HepG2 (cell line): ENCODE results near the gene PLCG2. TPM values are rescaled to one million over a fixed set of nuclear protein-coding genes. Genes with fewer than 3 reads are reported as not detected.

Experiments
- ATF2 ChIP-seq: sonication (generic); formaldehyde crosslinking; IDR thresholded peaks from 2 replicates; pipeline ENCODE4 v1.4.0; 2020; ENCODE audit warnings: missing genetic modification reagents
- ATF4 ChIP-seq, 2 experiments: fragments of 450-650 bp in 1 of 2; sonication (generic) in 1 of 2; formaldehyde crosslinking; IDR thresholded peaks; 2 replicates each; pipeline versions ENCODE4 v1.5.0 to v1.8.0; 2020 to 2022; ENCODE audit warnings: mild to moderate bottlenecking in 1 of 2, missing genetic modification reagents in 1 of 2
- BRCA1 ChIP-seq: sonication (generic); formaldehyde crosslinking; IDR thresholded peaks from 2 replicates; pipeline ENCODE4 v1.4.0; 2020; ENCODE audit warnings: missing genetic modification reagents
- CCDC6 ChIP-seq: sonication (generic); formaldehyde crosslinking; IDR thresholded peaks from 2 replicates; pipeline ENCODE4 v1.8.1; 2022; ENCODE audit warnings: mild to moderate bottlenecking, missing genetic modification reagents, moderate library complexity
- CEBPG ChIP-seq: IDR thresholded peaks from 2 replicates; pipeline ENCODE4 v1.6.1; 2016
- FOXK2 ChIP-seq: fragments of 450-650 bp; IDR thresholded peaks from 2 replicates; pipeline ENCODE4 v1.6.1; 2016
- FOXO1 ChIP-seq: sonication (generic); formaldehyde crosslinking; IDR thresholded peaks from 2 replicates; pipeline ENCODE4 v1.4.0; 2020; ENCODE audit warnings: missing genetic modification reagents
- HDAC1 ChIP-seq: sonication (generic); formaldehyde crosslinking; IDR thresholded peaks from 2 replicates; pipeline ENCODE4 v1.5.1; 2020; ENCODE audit warnings: mild to moderate bottlenecking, missing genetic modification reagents
- HNF4A ChIP-seq: sonication (generic); formaldehyde crosslinking; IDR thresholded peaks from 2 replicates; pipeline ENCODE4 v1.4.0; 2020; ENCODE audit warnings: missing genetic modification reagents
- HNF4G ChIP-seq, 2 experiments: sonication (generic) in 1 of 2; formaldehyde crosslinking in 1 of 2; IDR thresholded peaks; 2 replicates each; pipeline versions ENCODE4 v1.4.0 to v1.6.1; 2011 to 2020; ENCODE audit warnings: borderline replicate concordance in 2 of 2, low read depth in 2 of 2, mild to moderate bottlenecking in 2 of 2, low read length in 1 of 2, missing genetic modification reagents in 1 of 2, moderate library complexity in 1 of 2
- MNT ChIP-seq: fragments of 450-650 bp; IDR thresholded peaks from 2 replicates; pipeline ENCODE4 v1.6.1; 2016
- NFRKB ChIP-seq: fragments of 450-650 bp; IDR thresholded peaks from 2 replicates; pipeline ENCODE4 v1.6.1; 2017
- NONO ChIP-seq, 2 experiments: fragments of 450-650 bp in 1 of 2; sonication (generic) in 1 of 2; formaldehyde crosslinking in 1 of 2; IDR thresholded peaks in 1 of 2; conservative IDR thresholded peaks in 1 of 2; 2 replicates each; pipeline versions ENCODE4 v1.6.1 to v1.8.0; 2017 to 2022; ENCODE audit warnings: mild to moderate bottlenecking in 1 of 2, missing genetic modification reagents in 1 of 2, moderate library complexity in 1 of 2
- RBAK ChIP-seq: sonication (generic); formaldehyde crosslinking; IDR thresholded peaks from 2 replicates; pipeline ENCODE4 v1.5.1; 2020; ENCODE audit warnings: mild to moderate bottlenecking, missing genetic modification reagents
- RXRB ChIP-seq: IDR thresholded peaks from 2 replicates; pipeline ENCODE4 v1.6.1; 2016; ENCODE audit warnings: borderline replicate concordance, missing genetic modification reagents, missing compliant biosample characterization
- SMAD3 ChIP-seq: sonication (generic); formaldehyde crosslinking; IDR thresholded peaks from 2 replicates; pipeline ENCODE4 v1.4.0; 2020; ENCODE audit warnings: missing genetic modification reagents
- TCF7L2 ChIP-seq: IDR thresholded peaks from 2 replicates; pipeline ENCODE4 v1.6.1; 2011; ENCODE audit warnings: mild to moderate bottlenecking, low read depth, low read length, moderate library complexity
- ZNF205 ChIP-seq: IDR thresholded peaks from 2 replicates; pipeline ENCODE4 v1.6.1; 2018; ENCODE audit warnings: missing biosample characterization, missing genetic modification reagents
- ZNF253 ChIP-seq: sonication (generic); formaldehyde crosslinking; IDR thresholded peaks from 2 replicates; pipeline ENCODE4 v1.8.0; 2022; ENCODE audit warnings: mild to moderate bottlenecking, missing genetic modification reagents, borderline replicate concordance
- ZNF275 ChIP-seq: sonication (generic); formaldehyde crosslinking; IDR thresholded peaks from 2 replicates; pipeline ENCODE4 v1.8.0; 2022; ENCODE audit warnings: missing genetic modification reagents, mild to moderate bottlenecking, inconsistent platforms, borderline replicate concordance
- ZNF292 ChIP-seq: sonication (generic); formaldehyde crosslinking; IDR thresholded peaks from 2 replicates; pipeline ENCODE4 v1.8.1; 2022; ENCODE audit warnings: mild to moderate bottlenecking, low read depth, missing genetic modification reagents, borderline replicate concordance
- ZNF430 ChIP-seq: sonication (generic); formaldehyde crosslinking; IDR thresholded peaks from 2 replicates; pipeline ENCODE4 v1.9.0; 2021; ENCODE audit warnings: mild to moderate bottlenecking, missing genetic modification reagents
- polyA plus RNA-seq, 8 experiments: library from polyadenylated mRNA; depleted of rRNA in 3 of 8; stranded (reverse) in 7 of 8; unstranded in 1 of 8; fragments of >200 nt; fragmentation: Illumina TruSeq in 4 of 8; extraction: Trizol in 4 of 8; gene quantifications; 2 replicates each; pipeline versions ENCODE4 v1.2.1 to v1.2.3, GENCODE V29; 2011 to 2016; ENCODE audit warnings: low read depth in 4 of 8, missing spikeins in 1 of 8, mixed read lengths in 1 of 8; ENCODE audit not compliant: insufficient read depth in 1 of 8
- total RNA-seq, 5 experiments: library from RNA; depleted of rRNA; stranded (reverse); fragments of >200 nt; fragmentation: Illumina TruSeq; extraction: Trizol; gene quantifications; 2 replicates each; pipeline ENCODE4 v1.2.3, GENCODE V29; 2016; ENCODE audit warnings: low read depth in 1 of 5

The PLCG2 gene
- total and polyA plus RNA-seq, 2 of the 13 experiments (the other 11 are each of a cell fraction or from before 2014, with no cell fraction given): 0.13 to 0.18 TPM

- TF ChIP-seq ATF4 (CRISPR knock-in tag; IDR thresholded peaks at IDR 0.05): peak in 1 of 2 experiments; percentile 86; a peak in 2 of 4 replicates
- TF ChIP-seq NONO (IDR thresholded peaks at IDR 0.05): no peak
- TF ChIP-seq NONO (CRISPR knock-in tag; conservative IDR thresholded peaks at IDR 0.05): 0 out of 2 replicates have a peak, but pooled peaks have one; percentile 39
- peak; percentile 90 for TF ChIP-seq HNF4A (CRISPR knock-in tag)
- TF ChIP-seq CEBPG (CRISPR knock-in tag): peak; percentile 74
- TF ChIP-seq ZNF275 (CRISPR knock-in tag): no peak
- TF ChIP-seq ZNF253 (CRISPR knock-in tag): no peak
- no peak for TF ChIP-seq BRCA1 (CRISPR knock-in tag)
- peak; percentile 53; the same call in 1 of the 2 replicates for TF ChIP-seq ATF2 (CRISPR knock-in tag)
- 0 out of 2 replicates have a peak, but pooled peaks have one; percentile 55 for TF ChIP-seq SMAD3 (CRISPR knock-in tag)
- 0 out of 2 replicates have a peak, but pooled peaks have one; percentile 35 for TF ChIP-seq CCDC6 (CRISPR knock-in tag)
- TF ChIP-seq NFRKB: no peak
- peak; percentile 56; the same call in 1 of the 2 replicates for TF ChIP-seq RXRB (CRISPR knock-in tag)
- peak; percentile 56; the same call in 1 of the 2 replicates for TF ChIP-seq HDAC1 (CRISPR knock-in tag)
- no peak for TF ChIP-seq RBAK (CRISPR knock-in tag)
- peak; percentile 72 for TF ChIP-seq HNF4G (IDR thresholded peaks at IDR 0.05; ENCODE audit: borderline replicate concordance, low read depth, low read length)
- TF ChIP-seq HNF4G (CRISPR knock-in tag; IDR thresholded peaks at IDR 0.05; ENCODE audit: borderline replicate concordance, low read depth): no peak; the same call in 1 of the 2 replicates
- peak; percentile 48; the same call in 1 of the 2 replicates for TF ChIP-seq FOXO1 (CRISPR knock-in tag)
- TF ChIP-seq TCF7L2: no peak
- TF ChIP-seq ZNF292 (CRISPR knock-in tag): peak; percentile 51; the same call in 1 of the 2 replicates
- peak; percentile 78 for TF ChIP-seq MNT
- TF ChIP-seq ZNF430: no peak
- 0 out of 2 replicates have a peak, but pooled peaks have one; percentile 17 for TF ChIP-seq ZNF205 (CRISPR knock-in tag)
- TF ChIP-seq FOXK2: no peak
Observed at GRCh38 chr16:81888520-81889394, 109.7 kb downstream of the PLCG2 start (continued).
